GM10248 (cell line): Measurements from ENCODE around the gene RNASE11.
"Not testable (repeated sequence)": the region's sequence is repeated elsewhere in the genome, so short reads cannot be mapped to it uniquely, and the experiment has no call there.

Source experiments
- CTCF ChIA-PET: fragments of 300-600 bp; sonication (Branson Sonifier 250); formaldehyde crosslinking; extraction: SDS; loops from one replicate; lab custom pipeline; 2021; ENCODE audit warnings: antibody characterized with exemption; lab: Yijun Ruan, JAX
- POLR2A ChIA-PET: fragments of 350-650 bp; sonication (Branson Sonifier 250); formaldehyde crosslinking; extraction: SDS; loops from one replicate; lab custom pipeline; 2020; ENCODE audit warnings: antibody characterized with exemption; lab: Yijun Ruan, JAX
- DNase-seq: peaks from one replicate; pipeline ENCODE4 v3.0.0; 2012; ENCODE audit errors: extremely low spot score
- TF ChIP-seq, protein P1 (sequence below): IDR thresholded peaks from 2 replicates; pipeline ENCODE4 v1.5.1; 2012; ENCODE audit warnings: mild to moderate bottlenecking, low read depth; ENCODE audit errors: extremely low read depth, missing control alignments, control extremely low read depth

Gene RNASE11

DNA sequence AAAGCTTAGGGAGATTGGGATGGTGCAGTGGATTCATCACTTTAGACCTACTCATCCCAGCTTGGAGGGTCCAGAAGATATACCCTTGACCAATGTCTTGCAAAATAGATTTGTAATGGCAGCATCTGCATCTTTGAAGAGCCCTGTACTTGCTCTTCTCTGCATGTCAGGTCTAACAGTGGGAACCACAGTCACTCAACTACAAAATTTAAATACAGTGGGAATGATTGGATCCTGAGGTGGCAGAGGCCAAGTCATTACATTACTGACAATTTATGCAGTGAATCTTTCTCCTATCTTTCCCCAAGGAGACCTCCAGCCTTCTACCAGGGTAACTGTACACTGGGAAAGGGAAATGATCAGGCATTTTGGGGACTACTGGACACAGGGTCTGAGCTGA, 18.7 kb downstream of the RNASE11 start:
- no peak for DNase-seq
- TF ChIP-seq, protein P1, sequence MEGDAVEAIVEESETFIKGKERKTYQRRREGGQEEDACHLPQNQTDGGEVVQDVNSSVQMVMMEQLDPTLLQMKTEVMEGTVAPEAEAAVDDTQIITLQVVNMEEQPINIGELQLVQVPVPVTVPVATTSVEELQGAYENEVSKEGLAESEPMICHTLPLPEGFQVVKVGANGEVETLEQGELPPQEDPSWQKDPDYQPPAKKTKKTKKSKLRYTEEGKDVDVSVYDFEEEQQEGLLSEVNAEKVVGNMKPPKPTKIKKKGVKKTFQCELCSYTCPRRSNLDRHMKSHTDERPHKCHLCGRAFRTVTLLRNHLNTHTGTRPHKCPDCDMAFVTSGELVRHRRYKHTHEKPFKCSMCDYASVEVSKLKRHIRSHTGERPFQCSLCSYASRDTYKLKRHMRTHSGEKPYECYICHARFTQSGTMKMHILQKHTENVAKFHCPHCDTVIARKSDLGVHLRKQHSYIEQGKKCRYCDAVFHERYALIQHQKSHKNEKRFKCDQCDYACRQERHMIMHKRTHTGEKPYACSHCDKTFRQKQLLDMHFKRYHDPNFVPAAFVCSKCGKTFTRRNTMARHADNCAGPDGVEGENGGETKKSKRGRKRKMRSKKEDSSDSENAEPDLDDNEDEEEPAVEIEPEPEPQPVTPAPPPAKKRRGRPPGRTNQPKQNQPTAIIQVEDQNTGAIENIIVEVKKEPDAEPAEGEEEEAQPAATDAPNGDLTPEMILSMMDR: no peak
- POLR2A ChIA-PET: no interaction called here
- CTCF ChIA-PET: interaction anchor here (1.2 to 1.6 kb wide), 2 partner anchors 9 to 99 kb away, joined by 3 to 4 read pairs; partner anchors contain the start of gene RNASE9

DNA sequence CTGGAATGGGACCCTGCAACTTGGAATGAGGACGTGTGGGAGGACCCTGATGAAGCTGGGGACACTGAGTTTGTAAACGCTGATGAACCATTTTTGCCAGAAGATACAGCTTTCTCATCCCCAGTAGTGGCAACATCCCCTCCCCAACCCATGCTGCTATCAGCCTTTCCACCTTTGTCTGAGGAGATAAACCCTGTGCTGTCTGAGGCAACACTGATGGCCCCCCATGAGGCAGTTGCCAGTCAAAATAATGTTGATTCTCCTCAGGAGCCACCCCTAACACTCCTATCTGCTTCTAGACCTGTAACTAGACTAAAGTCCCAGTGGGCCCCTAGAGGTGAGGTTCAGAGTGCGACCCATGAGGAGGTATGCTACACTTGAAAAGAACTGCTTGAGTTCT, 19.4 kb downstream of the RNASE11 start:
- TF ChIP-seq, protein P1: no peak
- ChIA-PET POLR2A (no interaction called here), CTCF (interaction anchor here (1.6 to 1.8 kb wide), 2 partner anchors 8 to 20 kb away, joined by 4 to 5 read pairs; partner anchors contain the start of gene RNASE9)
- DNase-seq: no peak

DNA sequence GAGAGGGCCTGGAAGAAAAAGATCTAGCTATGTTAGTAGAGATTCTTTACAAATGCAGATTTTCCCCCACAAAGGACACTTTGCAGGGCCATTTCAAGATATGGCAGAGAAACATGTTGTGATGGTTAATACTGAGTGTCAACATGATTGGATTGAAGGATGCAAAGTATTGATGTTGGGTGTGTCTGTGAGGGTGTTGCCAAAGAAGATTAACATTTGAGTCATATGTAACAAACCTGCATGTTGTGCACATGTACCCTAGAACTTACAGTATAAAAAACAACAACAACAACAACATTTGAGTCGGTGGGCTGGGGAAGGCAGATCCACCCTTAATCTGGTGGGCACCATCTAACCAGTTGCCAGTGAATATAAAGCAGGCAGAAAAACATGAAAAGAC, 20.6 kb downstream of the RNASE11 start:
- DNase-seq, POLR2A ChIA-PET: not testable (repeated sequence)
- CTCF ChIA-PET: interaction anchor here (1.6 to 1.8 kb wide), 2 partner anchors 19 to 40 kb away, joined by 3 to 5 read pairs; no protein-coding TSS in a partner anchor

DNA sequence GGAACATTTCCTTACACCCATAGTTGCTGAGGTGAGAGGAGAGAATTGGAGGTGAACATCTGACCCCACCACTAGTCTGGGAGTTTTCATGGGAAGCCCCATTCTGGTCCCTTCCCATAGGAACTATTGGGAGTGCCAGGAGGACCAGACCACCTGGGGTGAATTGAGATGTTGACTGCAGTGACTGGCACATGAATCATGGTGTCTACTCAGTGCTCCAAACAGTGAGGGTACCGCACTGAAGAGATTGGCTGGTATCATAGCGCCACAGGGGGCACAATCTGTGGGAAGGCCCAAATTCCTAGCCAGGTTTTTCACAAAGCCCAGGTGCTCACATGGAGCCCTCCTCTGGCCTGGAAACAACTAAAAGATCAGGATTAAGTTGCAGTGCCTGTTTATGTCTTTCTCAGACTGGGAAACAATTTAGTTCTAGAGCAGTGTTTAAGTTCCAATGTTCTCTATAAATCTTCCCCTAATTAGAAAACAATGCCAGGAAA, 23.3 kb downstream of the RNASE11 start:
- TF ChIP-seq, protein P1: no peak
- ChIA-PET CTCF (no interaction called here), POLR2A (no interaction called here)
- no peak for DNase-seq

DNA sequence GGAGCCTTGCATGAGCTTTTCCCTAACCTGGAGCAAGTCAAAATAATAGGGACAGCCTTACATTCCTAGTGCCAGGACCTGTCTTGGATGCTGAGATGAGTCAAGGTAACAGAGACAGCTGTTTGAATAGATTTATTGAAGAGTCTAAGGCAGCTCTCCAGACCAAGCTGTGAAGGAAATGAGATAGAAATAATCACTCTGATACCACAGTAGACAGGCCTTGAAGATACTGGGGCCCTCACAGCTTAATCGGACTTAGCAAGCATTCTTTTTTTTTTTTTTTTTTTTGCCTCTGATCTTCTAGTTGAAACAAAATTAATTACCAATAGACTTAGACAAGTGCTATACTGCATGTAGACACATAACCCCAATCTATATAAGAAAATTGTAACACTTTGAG, 23.8 kb downstream of the RNASE11 start:
- CTCF ChIA-PET: no interaction called here
- DNase-seq: no peak

DNA sequence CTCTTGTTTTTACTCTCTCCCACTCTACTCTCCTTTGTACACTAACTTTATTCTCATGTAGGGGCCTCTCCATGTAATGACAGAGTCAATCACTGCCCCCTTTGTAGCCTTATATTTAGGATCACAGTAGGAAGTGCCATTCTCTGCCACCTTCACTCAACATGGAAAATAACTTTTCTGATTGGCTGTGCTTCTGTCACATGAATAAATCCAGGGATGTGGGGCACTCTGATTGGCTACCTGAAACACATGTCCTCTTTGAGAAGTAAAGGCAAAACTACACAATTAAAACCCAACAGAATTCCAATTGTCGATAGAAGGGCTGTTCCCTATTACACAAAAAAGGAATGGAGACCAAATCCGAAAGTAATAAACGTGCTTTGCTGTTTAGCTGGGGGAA, 26.8 kb downstream of the RNASE11 start, which contains the start of gene RNASE9:
Gene RNASE9 (minus strand): TSS at position 87 of the 400 bp plus-strand sequence.
- ChIA-PET CTCF (interaction anchor here (1.0 kb wide), 1 partner anchor 8 kb away, joined by 4 read pairs; no protein-coding TSS in a partner anchor), POLR2A (no interaction called here)
- DNase-seq: no peak
- TF ChIP-seq, protein P1: no peak

More for the DNA sequence above, 23.8 kb downstream of the RNASE11 start:
- TF ChIP-seq, protein P1: no peak
- POLR2A ChIA-PET: no interaction called here

DNA sequence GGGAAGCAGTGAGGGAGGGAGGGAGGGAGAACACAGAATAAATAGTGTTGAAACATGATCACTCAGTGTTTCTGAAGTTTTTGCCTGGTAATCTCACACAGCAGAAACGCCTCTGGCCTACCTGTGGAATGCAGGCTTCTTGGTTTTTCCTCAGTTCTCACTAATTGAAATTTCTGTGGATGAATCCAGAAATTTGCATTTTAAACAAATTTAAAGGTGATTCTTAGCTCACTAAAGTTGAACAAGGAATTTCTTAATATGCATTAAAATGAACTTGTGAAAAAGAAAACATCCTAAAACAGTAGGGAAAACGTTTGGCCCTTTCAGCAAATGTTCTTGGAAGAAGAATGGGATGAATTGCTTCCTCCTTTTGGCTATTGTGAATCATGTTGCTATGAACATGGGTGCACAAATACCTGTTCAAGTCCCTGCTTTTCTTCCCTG, 28.3 kb downstream of the RNASE11 start:
- ChIA-PET POLR2A (no interaction called here), CTCF (no interaction called here)
- TF ChIP-seq, protein P1: no peak

More for the DNA sequence above, 28.3 kb downstream of the RNASE11 start:
- DNase-seq: no peak
